ENCODE measurements around the gene DHX57. TPM values are rescaled to one million over a fixed set of nuclear protein-coding genes. Genes with fewer than 3 reads are reported as not detected.
A peak's percentile ranks its signal among the peaks of the same experiment; 100 is the strongest.
"Not testable (repeated sequence)": the region's sequence is repeated elsewhere in the genome, so short reads cannot be mapped to it uniquely, and the experiment has no call there.

DHX57 gene
- total and polyA plus RNA-seq, 8 donors, result 6.0 to 12.1 (median 9.1) TPM

GRCh38 chr2:38806733-38807059, 69.0 kb downstream of the DHX57 start:
- Histone ChIP-seq H3K27ac (no peak overlapping the region), H3K27me3 (no peaks in the 10 kb centered on the region), H3K36me3 (no peaks in the 10 kb centered on the region), H3K4me3 (no peak overlapping the region), H3K9me3 (no peaks in the 10 kb centered on the region), H3K4me1 (no peaks in the 10 kb centered on the region)
- DNase-seq, result no peak
- no peak for TF ChIP-seq CTCF (IDR thresholded peaks at IDR 0.05)
- intact Hi-C loops (cut with DNase I), result no loop called here
- peak in 1 of 4 donors; percentile 46 for ATAC-seq
- FAIRE-seq, result no peak

GRCh38 chr2:38806015-38806732, 69.6 kb downstream of the DHX57 start:
- Histone ChIP-seq H3K27ac (peak overlapping the region in 1 of 4 donors; percentile 18), H3K4me3 (no peak overlapping the region), H3K9me3 (no peaks in the 10 kb centered on the region), H3K36me3 (no peaks in the 10 kb centered on the region), H3K4me1 (no peaks in the 10 kb centered on the region), H3K27me3 (no peaks in the 10 kb centered on the region)
- FAIRE-seq, result no peak
- peak in 1 of 4 donors; percentile 61 for ATAC-seq
- intact Hi-C loops (cut with DNase I), result no loop called here
- DNase-seq, result no peak
- no peak for TF ChIP-seq CTCF (IDR thresholded peaks at IDR 0.05)
- 64 to 79% methylated on average over 2 of the region's 2 CpGs for WGBS, 2 donors

GRCh38 chr2:38797953-38798352, 77.8 kb downstream of the DHX57 start:
- no peaks in the 10 kb centered on the region for H3K36me3 ChIP-seq
- no peaks in the 10 kb centered on the region for H3K9me3 ChIP-seq
- H3K4me1 ChIP-seq, result no peaks in the 10 kb centered on the region
- ATAC-seq (no peak), FAIRE-seq (no peak), DNase-seq (no peak)
- intact Hi-C loops (cut with DNase I), result no loop called here
- no peak for TF ChIP-seq CTCF (IDR thresholded peaks at IDR 0.05)
- H3K27ac ChIP-seq, result no peak overlapping the region
- H3K27me3 ChIP-seq, result no peaks in the 10 kb centered on the region
- H3K4me3 ChIP-seq, result no peak overlapping the region
- 73 to 79% methylated on average over 3 of the region's 3 CpGs for WGBS, 2 donors

- DNase-seq (no peak), ATAC-seq (peak in 3 of 4 donors; percentile 28 to 64 (median 43)), FAIRE-seq (no peak)
- WGBS, 2 donors, result 73 to 74% methylated on average over 10 of the region's 10 CpGs
- Histone ChIP-seq H3K27me3 (no peaks in the 10 kb centered on the region), H3K9me3 (no peaks in the 10 kb centered on the region), H3K4me3 (no peak overlapping the region), H3K36me3 (no peaks in the 10 kb centered on the region), H3K4me1 (no peaks in the 10 kb centered on the region), H3K27ac (no peak overlapping the region)
- no peak for TF ChIP-seq CTCF (IDR thresholded peaks at IDR 0.05)
- intact Hi-C loops (cut with DNase I), result no loop called here
These were observed 78.5 kb downstream of the DHX57 start for GRCh38 chr2:38797250-38797676.

- H3K4me3 ChIP-seq; DNase-seq; H3K36me3 ChIP-seq; ATAC-seq; H3K27me3 ChIP-seq; H3K4me1 ChIP-seq; FAIRE-seq; H3K27ac ChIP-seq; H3K9me3 ChIP-seq; intact Hi-C loops (cut with DNase I): not testable (repeated sequence)
- 83 to 88% methylated on average over 7 of the region's 7 CpGs for WGBS, 2 donors
These were observed 80.7 kb downstream of the DHX57 start for GRCh38 chr2:38795016-38795415.
